Nucleus accumbens (tissue), 56 donors: ENCODE data around the gene AGK.

Source experiments
- DNase-seq, 56 donors: peaks; one replicate each; lab custom pipeline; 2025; lab: John Stamatoyannopoulos, UW

Gene AGK

GRCh38 chr7:141699860-141700259 lies 148.7 kb downstream of the AGK start:
- DNase-seq: no peak

- no peak for DNase-seq
Observed at GRCh38 chr7:141700296-141700847, 149.2 kb downstream of the AGK start.

GRCh38 chr7:141700848-141701371 lies 149.7 kb downstream of the AGK start:
- peak in 7 of 56 donors; percentile 15 to 60 (median 20) for DNase-seq

- peak in 37 of 56 donors; percentile 2 to 74 (median 42) for DNase-seq
Observed at GRCh38 chr7:141701489-141702046, 150.4 kb downstream of the AGK start.

DNA sequence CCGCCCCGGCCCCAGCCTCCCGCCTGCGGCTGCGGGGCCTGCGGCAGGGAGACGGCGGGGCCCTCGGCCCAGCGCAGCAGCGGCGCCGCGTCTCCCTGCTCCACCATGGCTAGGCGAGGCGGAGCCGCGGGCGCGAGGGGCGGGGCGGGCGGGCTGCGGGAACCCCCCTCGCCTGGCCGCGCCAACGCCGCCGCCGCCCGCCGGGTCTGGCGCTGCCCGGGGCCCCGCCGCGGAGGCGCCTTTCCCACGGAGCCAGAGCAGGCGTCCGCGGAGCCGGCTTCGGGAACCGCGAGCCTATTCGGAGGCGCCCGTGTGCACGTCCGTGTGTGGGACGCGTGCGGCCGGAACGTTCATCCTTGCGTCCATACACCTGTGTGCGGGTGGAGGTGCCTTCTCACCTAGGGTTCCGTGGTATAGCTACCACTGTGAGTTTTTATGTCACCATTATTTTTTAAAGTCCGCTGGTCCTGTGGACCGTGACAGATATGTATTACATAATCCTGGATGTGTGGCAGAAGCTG lies 150.9 kb downstream of the AGK start, which contains the start of gene DENND11:
Gene DENND11 (minus strand): TSS at position 120 of the 521 bp plus-strand sequence. CDS start 13 bp downstream, at position 107.
- DNase-seq: peak in 29 of 56 donors; percentile 19 to 66 (median 44)

- peak in 3 of 56 donors; percentile 18 to 41 (median 23) for DNase-seq
Observed at GRCh38 chr7:141702892-141703291, 151.7 kb downstream of the AGK start.

DNA sequence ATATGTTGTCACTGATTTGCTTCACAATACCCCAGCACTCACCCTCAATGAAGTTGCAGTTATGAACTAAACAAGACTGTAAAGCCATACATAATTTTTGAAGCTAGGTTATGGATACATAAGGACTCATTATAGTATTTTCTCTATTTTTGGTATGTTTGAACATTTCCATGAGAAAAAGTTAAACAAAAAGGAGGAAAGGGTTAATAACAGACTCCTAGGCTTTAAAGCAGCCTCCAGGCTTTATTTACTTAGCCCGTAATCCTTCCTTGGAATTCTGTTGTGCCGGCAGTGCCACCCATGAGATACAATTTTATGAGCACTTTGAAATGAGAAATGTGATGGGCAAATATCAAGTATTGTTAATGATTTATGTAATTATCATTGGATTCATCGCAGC lies 152.9 kb downstream of the AGK start:
- no peak for DNase-seq

DNA sequence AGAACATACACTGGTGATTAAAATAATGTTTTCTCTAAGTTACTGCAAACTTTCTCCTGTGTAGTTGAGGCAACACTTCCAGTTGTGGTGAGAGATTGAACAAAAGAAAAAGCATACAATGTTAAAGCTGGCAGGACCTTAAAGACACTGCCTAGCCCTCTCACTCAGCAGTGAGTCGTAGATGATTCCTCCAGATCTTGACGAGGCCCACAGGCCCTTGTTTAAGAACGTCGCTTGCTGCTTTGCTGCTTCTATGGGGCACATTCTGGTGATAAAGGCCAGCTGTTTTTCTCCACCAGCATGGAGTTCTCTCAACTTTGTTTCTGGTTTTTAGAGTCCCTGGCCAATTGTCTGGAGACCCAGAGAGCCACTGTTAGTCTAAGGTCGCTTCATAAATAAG lies 153.5 kb downstream of the AGK start:
- DNase-seq: no peak
